GM12874 (cell line): ENCODE results near the gene FADS6.
A peak's percentile ranks its signal among the peaks of the same experiment; 100 is the strongest.

Experiments
- TF ChIP-seq, protein P1 (sequence below): IDR thresholded peaks from 2 replicates; pipeline ENCODE4 v1.5.1; 2011; ENCODE audit warnings: low read depth, mild to moderate bottlenecking, control low read depth, low read length, moderate library complexity; ENCODE audit not compliant: insufficient read depth

The FADS6 gene

DNA sequence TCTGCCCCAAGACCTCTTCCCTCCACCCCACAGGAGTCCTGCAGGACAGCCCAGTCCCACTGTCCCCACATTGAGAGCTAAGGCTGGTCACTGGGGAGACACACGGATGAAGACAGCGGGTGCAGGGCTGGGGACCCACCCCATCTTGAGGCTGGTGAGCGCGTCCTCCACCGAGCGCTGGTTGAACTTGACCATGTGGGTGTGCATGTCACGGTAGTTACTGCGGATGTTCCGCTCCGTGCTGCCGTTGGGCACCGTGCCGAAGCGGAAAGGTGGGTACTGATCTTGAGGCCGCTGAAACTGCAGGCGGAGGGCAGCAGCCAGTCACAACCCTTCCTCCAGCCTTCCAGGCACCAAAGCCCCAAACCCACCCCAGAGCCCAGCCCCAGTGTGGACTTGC is 46.8 kb downstream of the FADS6 start:
- TF ChIP-seq, protein P1, sequence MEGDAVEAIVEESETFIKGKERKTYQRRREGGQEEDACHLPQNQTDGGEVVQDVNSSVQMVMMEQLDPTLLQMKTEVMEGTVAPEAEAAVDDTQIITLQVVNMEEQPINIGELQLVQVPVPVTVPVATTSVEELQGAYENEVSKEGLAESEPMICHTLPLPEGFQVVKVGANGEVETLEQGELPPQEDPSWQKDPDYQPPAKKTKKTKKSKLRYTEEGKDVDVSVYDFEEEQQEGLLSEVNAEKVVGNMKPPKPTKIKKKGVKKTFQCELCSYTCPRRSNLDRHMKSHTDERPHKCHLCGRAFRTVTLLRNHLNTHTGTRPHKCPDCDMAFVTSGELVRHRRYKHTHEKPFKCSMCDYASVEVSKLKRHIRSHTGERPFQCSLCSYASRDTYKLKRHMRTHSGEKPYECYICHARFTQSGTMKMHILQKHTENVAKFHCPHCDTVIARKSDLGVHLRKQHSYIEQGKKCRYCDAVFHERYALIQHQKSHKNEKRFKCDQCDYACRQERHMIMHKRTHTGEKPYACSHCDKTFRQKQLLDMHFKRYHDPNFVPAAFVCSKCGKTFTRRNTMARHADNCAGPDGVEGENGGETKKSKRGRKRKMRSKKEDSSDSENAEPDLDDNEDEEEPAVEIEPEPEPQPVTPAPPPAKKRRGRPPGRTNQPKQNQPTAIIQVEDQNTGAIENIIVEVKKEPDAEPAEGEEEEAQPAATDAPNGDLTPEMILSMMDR = no peak

DNA sequence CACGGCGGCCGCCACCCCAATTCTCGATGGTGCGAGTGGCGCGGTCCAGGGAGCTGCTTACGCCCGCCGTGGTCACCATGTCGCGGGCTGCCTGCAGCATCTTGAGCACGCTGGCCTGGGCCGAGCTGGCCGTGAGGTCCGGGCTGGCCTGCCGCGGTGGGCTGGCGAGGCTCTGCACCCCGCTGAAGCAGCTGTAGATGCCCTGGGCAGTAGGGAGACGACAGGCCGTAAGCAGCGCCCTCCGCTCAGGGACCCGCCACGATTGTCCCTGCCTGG is 50.1 kb downstream of the FADS6 start:
- TF ChIP-seq, protein P1 = no peak

DNA sequence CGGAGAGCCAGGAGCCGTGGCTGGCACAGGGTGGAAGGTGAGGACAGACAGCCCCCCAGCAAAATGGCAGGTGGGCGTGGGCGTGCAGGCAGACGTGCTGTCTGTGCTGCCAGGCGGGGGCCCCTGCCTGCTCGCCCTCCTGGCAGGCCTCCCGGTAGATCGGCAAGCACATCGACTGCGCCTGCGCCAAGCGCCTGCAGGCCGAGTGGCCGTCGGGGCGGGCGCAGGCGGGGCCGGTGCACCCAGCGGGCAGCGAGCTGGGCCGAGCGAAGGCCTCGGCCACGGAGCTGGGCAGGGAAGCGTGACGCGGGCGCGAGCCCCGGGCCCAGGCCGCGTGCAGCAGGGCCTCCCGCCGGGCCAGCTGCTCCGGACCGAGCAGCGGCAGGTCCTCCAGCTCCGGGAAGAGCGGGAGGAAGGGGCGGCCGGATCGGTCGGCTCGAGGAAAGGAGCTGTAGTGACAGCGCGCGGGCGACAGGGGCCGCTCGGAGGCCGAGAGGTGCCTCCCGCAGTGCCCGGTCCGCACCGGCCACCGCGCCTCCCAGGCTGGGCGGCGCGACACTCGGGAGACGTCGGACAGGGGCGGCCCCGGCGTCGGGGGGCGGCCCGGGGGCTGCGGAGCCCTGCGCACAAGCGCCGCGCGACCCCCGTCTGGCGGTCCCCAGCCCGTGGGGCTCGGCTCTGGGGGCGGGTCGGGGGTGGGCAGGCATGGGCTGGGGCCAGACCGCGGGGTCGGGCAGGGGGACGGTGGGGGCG is 50.7 kb downstream of the FADS6 start:
- TF ChIP-seq, protein P1 = peak; percentile 62

DNA sequence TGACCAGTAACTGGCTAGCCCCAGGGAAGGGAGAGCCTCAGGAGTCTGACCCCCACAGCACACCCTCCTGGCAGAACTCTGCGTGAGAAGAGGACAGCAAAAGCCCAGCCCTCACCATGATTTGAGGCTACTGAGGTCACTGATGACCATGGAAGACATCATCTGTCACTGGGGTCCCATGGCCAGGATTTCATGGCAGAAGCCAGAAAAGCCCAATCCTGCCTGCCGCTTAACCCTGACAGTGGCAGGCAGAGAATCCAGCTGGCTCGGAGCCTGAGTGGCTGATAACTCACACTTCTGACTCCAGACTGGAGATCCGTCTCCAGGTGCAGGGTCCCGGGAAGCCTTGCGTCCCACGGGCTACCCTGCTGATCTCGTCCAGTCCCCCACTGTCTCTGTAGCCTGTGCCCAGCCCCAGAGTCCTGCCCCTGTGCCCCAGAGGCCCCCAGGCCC is 51.3 kb downstream of the FADS6 start:
- TF ChIP-seq, protein P1 = no peak

DNA sequence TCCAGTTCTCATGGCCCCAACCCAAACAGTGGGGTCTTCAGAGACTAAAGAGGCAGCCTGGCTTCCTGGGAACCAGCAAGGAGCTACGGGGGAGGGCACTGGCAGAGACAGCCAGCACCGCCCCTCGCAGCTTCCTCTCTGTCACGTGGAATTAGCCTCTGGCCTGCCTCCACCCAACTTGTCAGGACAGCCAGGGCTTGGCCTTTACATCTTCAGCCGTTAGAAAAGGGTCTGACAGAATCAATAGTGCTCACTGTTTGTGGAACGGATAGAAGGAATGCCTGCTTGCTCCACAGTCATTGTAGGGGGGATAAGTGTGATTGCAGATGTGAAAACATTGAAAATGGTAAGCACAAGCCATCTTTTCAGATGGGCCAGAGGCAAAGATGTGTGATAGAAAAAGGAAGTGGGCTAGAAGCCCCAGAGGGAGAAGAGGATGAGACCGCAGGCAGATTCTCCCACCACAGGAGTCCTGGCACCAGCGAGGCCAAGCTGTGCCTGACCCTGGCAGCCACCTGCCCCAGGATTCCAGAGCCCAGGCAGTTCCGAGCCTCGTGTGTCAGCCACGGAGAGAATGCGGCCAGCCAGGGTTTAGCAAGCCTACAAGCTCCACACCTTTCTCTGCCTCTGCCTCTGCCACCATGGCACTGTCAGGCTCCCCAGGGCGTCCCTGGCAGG is 52.3 kb downstream of the FADS6 start:
- TF ChIP-seq, protein P1 = no peak

DNA sequence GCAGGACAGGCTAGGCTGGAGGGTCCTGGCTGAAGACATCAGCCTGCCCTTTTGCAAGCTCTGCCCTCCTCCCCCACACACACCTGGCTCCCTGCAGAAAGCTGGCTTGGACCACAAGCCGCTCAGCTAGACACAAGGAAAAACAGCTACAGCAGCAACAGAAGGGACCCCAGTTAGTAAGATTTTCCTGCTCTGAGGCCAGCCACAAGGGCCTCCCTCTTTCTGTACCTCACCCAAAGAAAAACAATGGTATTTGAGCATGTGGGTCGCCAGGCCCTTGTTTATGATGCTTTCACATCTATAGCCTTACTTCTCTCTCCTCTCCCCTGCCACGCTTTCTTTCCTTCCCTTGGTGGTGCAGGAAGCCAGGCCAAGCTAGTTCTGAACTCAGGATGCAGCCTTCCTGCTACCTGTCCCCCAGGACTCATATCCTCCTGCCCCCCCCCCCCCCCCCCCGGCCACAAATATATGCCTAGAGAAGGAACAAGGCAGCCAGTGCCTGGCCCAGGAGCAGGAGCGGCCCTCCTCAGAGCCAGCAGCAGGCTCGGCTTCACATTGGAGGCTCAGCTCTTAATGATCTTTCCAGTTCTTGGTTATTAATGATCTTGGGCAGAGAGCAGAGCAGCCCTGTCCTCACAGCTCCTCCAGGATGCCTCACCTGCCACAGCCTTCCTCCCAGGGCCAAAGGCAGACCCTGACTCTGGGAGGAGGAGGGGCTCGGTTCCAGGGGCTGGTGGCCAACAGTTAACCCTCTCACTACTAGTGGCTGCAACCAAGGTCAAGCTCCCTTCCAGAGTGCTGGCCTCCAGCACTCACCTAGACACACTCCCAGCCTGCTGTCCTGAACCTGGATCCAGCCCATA is 53.2 kb downstream of the FADS6 start:
- TF ChIP-seq, protein P1 = no peak

DNA sequence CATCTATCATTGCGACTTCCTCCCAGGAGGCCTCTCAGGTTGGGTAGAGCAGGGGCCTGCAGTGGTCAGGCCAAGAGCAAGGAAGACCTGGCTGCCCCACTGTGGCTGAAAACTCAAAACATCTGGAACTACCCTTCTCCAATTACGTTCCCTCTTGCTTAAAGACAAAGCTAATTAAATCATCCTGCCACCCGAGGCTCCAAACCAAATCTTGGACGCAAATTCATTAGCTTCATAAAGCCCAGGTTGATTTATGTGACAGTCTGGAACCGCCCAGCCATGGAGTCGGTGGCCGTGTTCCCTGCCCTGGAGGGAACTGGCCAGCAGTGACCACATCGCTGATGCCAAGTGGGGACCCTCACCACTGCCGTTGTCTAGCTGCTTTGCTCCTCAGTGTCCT is 55.2 kb downstream of the FADS6 start:
- TF ChIP-seq, protein P1 = no peak
